GM23248 (cell line): ENCODE data around the gene ENTHD1. TPM values are rescaled to one million over a fixed set of nuclear protein-coding genes. Genes with fewer than 3 reads are reported as not detected.

Experiments used
- DNase-seq: peaks from one replicate; pipeline ENCODE4 v3.0.0-alpha.2; 2015
- H2AFZ ChIP-seq: fragments of 200-600 bp; sonication (generic); 2 replicates; pipeline ENCODE4 v1.6.1; 2016; ENCODE audit warnings: antibody characterized with exemption
- H3F3A ChIP-seq: fragments of 200-600 bp; sonication (generic); 2 replicates; pipeline ENCODE4 v1.6.1; 2016; ENCODE audit warnings: mild to moderate bottlenecking, antibody characterized with exemption, mixed run types; ENCODE audit not compliant: insufficient read depth
- H3K27ac ChIP-seq: fragments of 200-600 bp; sonication (generic); 2 replicates; pipeline ENCODE4 v1.5.1; 2016; ENCODE audit warnings: mild to moderate bottlenecking
- H3K27me3 ChIP-seq: fragments of 200-600 bp; sonication (generic); replicated peaks from 2 replicates; pipeline ENCODE4 v1.6.1; 2016; ENCODE audit warnings: mild to moderate bottlenecking; ENCODE audit not compliant: insufficient read depth
- H3K36me3 ChIP-seq: fragments of 200-600 bp; sonication (generic); 2 replicates; pipeline ENCODE4 v1.6.1; 2016; ENCODE audit warnings: low read depth, mild to moderate bottlenecking
- H3K4me1 ChIP-seq: fragments of 200-600 bp; sonication (generic); 2 replicates; pipeline ENCODE4 v1.6.1; 2016; ENCODE audit warnings: mild to moderate bottlenecking; ENCODE audit not compliant: insufficient read depth
- H3K4me2 ChIP-seq: fragments of 200-600 bp; sonication (generic); one replicate; pipeline ENCODE4 v1.6.1; 2016; ENCODE audit warnings: mild to moderate bottlenecking; ENCODE audit not compliant: unreplicated experiment
- H3K4me3 ChIP-seq: fragments of 200-600 bp; sonication (generic); 2 replicates; pipeline ENCODE4 v1.5.1; 2016; ENCODE audit warnings: mild to moderate bottlenecking
- H3K79me2 ChIP-seq: fragments of 200-600 bp; sonication (generic); 2 replicates; pipeline ENCODE4 v1.6.1; 2016; ENCODE audit warnings: mild to moderate bottlenecking; ENCODE audit not compliant: insufficient read depth
- H3K9ac ChIP-seq: fragments of 200-600 bp; sonication (generic); 2 replicates; pipeline ENCODE4 v1.6.1; 2016; ENCODE audit warnings: mild to moderate bottlenecking
- H3K9me2 ChIP-seq: fragments of 200-600 bp; sonication (generic); 2 replicates; pipeline ENCODE4 v1.6.1; 2016; ENCODE audit warnings: mixed run types, mild to moderate bottlenecking, moderate library complexity; ENCODE audit not compliant: insufficient read depth
- H3K9me3 ChIP-seq: fragments of 200-600 bp; sonication (generic); one replicate; pipeline ENCODE4 v1.6.1; 2017; ENCODE audit warnings: low read depth
- H4K20me1 ChIP-seq: fragments of 200-600 bp; sonication (generic); 2 replicates; pipeline ENCODE4 v1.6.0; 2016; ENCODE audit not compliant: insufficient read depth
- EZH2 ChIP-seq: fragments of 200-600 bp; sonication (generic); IDR thresholded peaks from 2 replicates; pipeline ENCODE4 v1.6.1; 2018; ENCODE audit warnings: antibody characterized with exemption, mild to moderate bottlenecking; ENCODE audit not compliant: insufficient read depth, poor library complexity, severe bottlenecking
- EZH2phosphoT487 ChIP-seq: fragments of 200-600 bp; sonication (generic); IDR thresholded peaks from 2 replicates; pipeline ENCODE4 v1.6.1; 2018; ENCODE audit warnings: antibody characterized with exemption, moderate library complexity, mild to moderate bottlenecking, low read depth; ENCODE audit not compliant: insufficient read depth
- WGBS, 2 experiments: methylation state at CpG; one replicate each; pipeline ENCODE4 v1.1.6; 2015 to 2017; ENCODE audit warnings: low lambda C conversion rate in 2 of 2, low coverage in 1 of 2; ENCODE audit errors: missing lambda C conversion rate in 2 of 2; 5-methylcytosine and 5-hydroxymethylcytosine counted together
- in situ Hi-C: fragments of 300-500 bp; cut with MboI; formaldehyde crosslinking; loops from 2 replicates; pipeline ENCODE4 v1.15.0; 2020
- polyA plus RNA-seq: library from polyadenylated mRNA; unstranded; fragments of >200 nt; fragmentation: Nextera tagmentation; extraction: Ambion mirVana; gene quantifications from 2 replicates; pipeline ENCODE4 v1.2.1, GENCODE V29; 2016
- total RNA-seq: library from RNA; depleted of rRNA; stranded (reverse); fragments of >200 nt; shearing (Covaris generic); gene quantifications from 2 replicates; pipeline ENCODE4 v1.2.3, GENCODE V29; 2014

The ENTHD1 gene
- total and polyA plus RNA-seq, 2 experiments from 2014 or later, result not detected

DNA sequence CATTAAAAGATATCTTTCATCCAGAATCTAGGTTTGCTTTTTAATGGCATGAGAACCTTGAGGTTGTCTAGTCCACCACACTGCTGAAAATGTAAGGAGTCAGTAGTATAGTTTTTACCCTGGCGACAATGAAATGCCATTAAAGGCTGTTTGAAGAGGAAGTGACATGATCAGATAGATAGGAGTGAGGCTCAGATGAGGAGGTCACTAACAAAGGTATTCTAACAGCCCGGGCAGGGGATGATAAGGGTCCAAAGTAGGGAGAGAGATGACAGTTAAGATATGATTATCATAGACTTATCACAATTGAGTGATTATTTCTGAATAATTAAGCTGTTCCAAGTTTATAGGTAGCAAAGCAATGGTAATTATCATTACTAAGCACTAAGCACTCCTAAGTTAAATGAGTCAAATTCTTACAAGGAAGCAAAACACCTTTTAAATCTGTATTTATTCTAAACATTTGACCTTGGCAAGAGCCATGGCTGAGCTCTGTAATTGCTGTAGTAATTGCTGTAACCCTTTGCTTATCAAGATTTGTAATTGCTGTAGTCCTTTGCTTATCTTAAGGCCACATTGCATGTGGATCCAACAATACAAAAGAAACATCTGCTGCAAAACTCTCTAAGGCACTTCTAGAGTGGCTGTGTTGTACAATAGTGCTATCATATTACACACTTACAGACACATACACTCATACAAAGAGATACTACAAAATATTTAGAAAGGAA is 92.6 kb downstream of the ENTHD1 start:
- peaks cover 7% of the 10 kb centered on the region for H3K9me3 ChIP-seq
- peaks cover 28% of the 10 kb centered on the region for H3K27me3 ChIP-seq
- no peak overlapping the region for H3K27ac ChIP-seq
- H3K4me3 ChIP-seq, result no peak overlapping the region
- DNase-seq, result no peak
- H4K20me1 ChIP-seq, result no peaks in the 10 kb centered on the region
- no peaks in the 10 kb centered on the region for H3K36me3 ChIP-seq
- no peak for TF ChIP-seq EZH2
- TF ChIP-seq EZH2phosphoT487, result no peak
- H3K4me2 ChIP-seq, result no peak overlapping the region
- 19 to 34% methylated on average over 2 of the region's 2 CpGs for WGBS, 2 experiments
- H2AFZ ChIP-seq, result no peak overlapping the region
- no peaks in the 10 kb centered on the region for H3K4me1 ChIP-seq
- H3K9me2 ChIP-seq, result no peaks in the 10 kb centered on the region
- in situ Hi-C loops, result no loop called here
- H3F3A ChIP-seq, result no peaks in the 10 kb centered on the region
- no peaks in the 10 kb centered on the region for H3K79me2 ChIP-seq
- no peak overlapping the region for H3K9ac ChIP-seq

DNA sequence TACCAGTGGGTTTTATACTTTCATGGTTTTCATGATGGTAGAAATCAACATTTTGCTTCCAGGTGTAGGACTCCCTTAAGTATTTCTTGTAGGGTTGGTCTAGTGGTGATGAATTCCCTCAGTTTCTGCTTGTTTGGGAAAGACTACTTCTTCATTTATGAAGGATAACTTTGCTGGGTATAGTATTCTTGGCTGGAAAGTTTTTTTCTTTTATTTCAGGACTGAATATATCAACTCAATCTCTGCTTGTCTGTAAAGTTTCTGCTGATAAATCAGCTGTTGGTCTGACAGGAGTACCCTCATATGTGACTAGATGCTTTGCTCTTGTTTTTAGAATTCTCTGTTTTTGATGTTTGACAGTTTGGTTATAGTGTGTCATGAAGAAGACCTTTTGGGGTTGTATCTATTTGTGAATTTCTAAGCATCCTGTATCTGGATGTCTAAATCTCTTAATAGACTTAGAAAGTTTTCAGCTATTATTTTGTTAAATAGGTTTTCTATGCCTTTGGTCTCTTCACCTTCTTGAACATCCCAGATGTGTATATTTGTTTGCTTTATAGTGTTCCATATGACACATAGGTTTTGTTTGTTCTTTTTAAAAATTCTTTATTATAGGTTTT is 95.9 kb downstream of the ENTHD1 start:
- TF ChIP-seq EZH2phosphoT487, result no peak
- no peak for TF ChIP-seq EZH2
- Histone ChIP-seq H3K4me3 (no peak overlapping the region), H4K20me1 (no peaks in the 10 kb centered on the region), H3K9ac (no peak overlapping the region), H3K9me2 (no peaks in the 10 kb centered on the region), H3K79me2 (no peaks in the 10 kb centered on the region), H3K27ac (no peak overlapping the region), H2AFZ (no peak overlapping the region), H3K4me2 (no peak overlapping the region), H3K4me1 (no peaks in the 10 kb centered on the region), H3F3A (no peaks in the 10 kb centered on the region), H3K36me3 (no peaks in the 10 kb centered on the region), H3K9me3 (peaks cover 7% of the 10 kb centered on the region), H3K27me3 (peaks cover 22% of the 10 kb centered on the region)
- no peak for DNase-seq
- in situ Hi-C loops, result no loop called here

DNA sequence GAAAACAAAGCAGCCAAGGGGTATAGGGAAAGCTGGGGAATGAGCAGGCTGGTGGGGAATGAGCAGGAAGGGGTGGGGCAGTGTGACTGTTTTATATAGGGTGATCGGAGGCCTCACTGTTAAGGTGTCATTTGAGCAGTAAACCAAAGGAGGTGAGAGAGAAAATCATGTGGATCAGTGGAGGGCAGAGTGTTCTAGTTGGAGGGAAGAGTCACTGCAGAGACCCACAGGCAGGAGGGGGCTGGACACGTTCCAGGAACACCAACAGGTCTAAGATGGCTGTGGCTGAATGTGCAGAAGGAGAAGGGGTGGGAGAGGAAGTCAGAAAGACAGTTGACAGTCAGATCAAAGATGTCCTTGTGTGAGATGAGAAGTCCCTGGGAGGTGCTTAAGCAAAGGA is 103.8 kb downstream of the ENTHD1 start:
- H4K20me1 ChIP-seq, result no peaks in the 10 kb centered on the region
- H3K36me3 ChIP-seq, result no peaks in the 10 kb centered on the region
- WGBS, 2 experiments, result 4 to 9% methylated on average over 2 of the region's 2 CpGs
- no peaks in the 10 kb centered on the region for H3F3A ChIP-seq
- H3K4me1 ChIP-seq, result no peaks in the 10 kb centered on the region
- no peak overlapping the region for H3K9ac ChIP-seq
- TF ChIP-seq EZH2phosphoT487 (no peak), EZH2 (no peak)
- in situ Hi-C loops, result no loop called here
- H3K79me2 ChIP-seq, result no peaks in the 10 kb centered on the region
- H3K9me2 ChIP-seq, result no peaks in the 10 kb centered on the region
- H3K9me3 ChIP-seq, result no peaks in the 10 kb centered on the region
- DNase-seq, result no peak
- no peak overlapping the region for H3K4me3 ChIP-seq
- no peak overlapping the region for H3K27ac ChIP-seq
- peaks cover 12% of the 10 kb centered on the region for H3K27me3 ChIP-seq
- no peak overlapping the region for H2AFZ ChIP-seq
- H3K4me2 ChIP-seq, result no peak overlapping the region

DNA sequence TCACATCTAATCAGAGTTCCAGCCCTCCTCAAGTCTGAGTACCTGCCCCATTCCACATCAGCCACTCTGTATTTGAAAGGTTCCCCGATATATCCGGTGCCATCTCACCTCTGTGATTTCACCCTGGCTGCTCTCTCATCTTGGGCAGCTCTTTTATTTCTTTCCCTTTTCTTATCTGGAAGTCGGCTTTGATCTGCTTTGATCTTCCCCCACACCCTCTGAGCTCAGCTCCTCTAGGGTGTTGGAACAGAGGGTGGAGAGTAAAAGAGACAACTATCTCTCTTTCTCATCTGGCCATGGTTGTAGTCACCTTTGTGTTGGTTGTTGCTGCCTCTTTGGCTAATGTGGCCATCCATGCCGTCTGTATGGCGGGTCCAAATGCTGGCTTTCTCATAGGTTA is 108.3 kb downstream of the ENTHD1 start:
- H3K79me2 ChIP-seq, result no peaks in the 10 kb centered on the region
- no peak for DNase-seq
- H3F3A ChIP-seq, result no peaks in the 10 kb centered on the region
- TF ChIP-seq EZH2, result no peak
- no peak for TF ChIP-seq EZH2phosphoT487
- no peaks in the 10 kb centered on the region for H4K20me1 ChIP-seq
- no peaks in the 10 kb centered on the region for H3K9me2 ChIP-seq
- no peak overlapping the region for H2AFZ ChIP-seq
- in situ Hi-C loops, result no loop called here
- peaks cover 32% of the 10 kb centered on the region for H3K27me3 ChIP-seq
- no peaks in the 10 kb centered on the region for H3K36me3 ChIP-seq
- no peak overlapping the region for H3K4me3 ChIP-seq
- 27 to 29% methylated on average over 5 of the region's 5 CpGs for WGBS, 2 experiments
- H3K4me2 ChIP-seq, result no peak overlapping the region
- no peak overlapping the region for H3K9ac ChIP-seq
- H3K4me1 ChIP-seq, result no peaks in the 10 kb centered on the region
- H3K9me3 ChIP-seq, result no peaks in the 10 kb centered on the region
- no peak overlapping the region for H3K27ac ChIP-seq
